Activated CD8-positive, alpha-beta memory T cell treated with anti-CD3 and anti-CD28 coated beads, Interleukin-2, amount 50 U/mL, for 1 hour (primary cell): ENCODE results near the gene ISG15.
A peak's percentile ranks its signal among the peaks of the same experiment; 100 is the strongest.
"Not testable (repeated sequence)": the region's sequence is repeated elsewhere in the genome, so short reads cannot be mapped to it uniquely, and the experiment has no call there.

Experiments
- DNase-seq: peaks from one replicate; pipeline ENCODE4 v3.0.0-alpha.2; 2020; ENCODE audit errors: extremely low read depth

Gene ISG15

DNA sequence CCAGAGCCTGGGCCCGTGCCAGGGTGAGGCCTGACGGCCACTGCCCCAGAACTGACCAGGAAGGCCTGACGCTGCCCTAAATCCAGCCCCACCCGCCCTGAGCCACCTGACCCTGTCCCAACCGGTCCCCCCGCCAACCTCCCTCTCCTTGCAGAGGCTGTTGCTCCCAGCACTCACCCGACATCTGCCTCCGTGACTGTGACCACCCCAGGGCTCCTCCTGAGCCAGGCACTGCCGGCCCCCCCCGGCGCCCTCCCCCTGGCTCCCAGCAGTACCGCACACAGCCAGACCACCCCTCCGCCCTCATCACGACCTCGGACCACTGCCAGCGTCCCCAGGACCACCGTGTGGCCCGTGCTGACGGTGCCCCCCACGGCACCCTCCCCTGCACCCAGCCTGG is 32.9 kb downstream of the ISG15 start:
- DNase-seq = no peak

DNA sequence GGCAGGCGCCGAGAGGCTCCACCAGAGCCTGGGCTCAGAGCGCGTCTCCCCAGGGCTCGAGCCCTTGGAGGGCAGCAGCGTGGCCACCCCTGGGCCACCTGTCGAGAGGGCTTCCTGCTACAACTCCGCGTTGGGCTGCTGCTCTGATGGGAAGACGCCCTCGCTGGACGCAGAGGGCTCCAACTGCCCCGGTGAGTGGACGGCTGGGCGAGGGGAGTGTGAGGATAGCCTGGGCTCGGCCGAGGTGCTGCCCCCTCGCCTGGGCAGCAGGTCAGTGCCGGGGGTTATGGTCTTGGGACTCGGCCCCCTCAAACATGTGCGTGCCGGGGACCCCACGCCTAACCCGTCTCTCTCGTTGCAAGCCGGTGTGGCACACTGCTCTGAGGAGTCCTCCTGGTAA is 33.5 kb downstream of the ISG15 start:
- no peak for DNase-seq

DNA sequence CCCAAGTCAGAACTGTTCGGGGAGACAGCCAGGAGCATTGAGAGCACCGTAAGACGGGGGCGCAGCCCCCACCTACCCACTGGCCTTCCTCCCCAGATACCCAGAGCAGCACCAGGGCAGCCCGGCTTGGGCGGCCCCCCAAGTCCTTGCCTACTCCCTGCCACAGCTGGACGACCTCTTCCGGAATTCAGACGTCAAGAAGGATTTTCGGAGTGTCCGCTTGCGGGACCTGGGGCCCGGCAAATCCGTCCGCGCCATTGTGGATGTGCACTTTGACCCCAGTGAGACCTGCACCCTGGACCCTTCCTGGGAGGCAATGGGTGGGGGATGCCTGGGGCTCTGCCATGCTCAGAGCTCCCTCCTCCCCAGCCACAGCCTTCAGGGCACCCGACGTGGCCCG is 34.1 kb downstream of the ISG15 start:
- DNase-seq = no peak

DNA sequence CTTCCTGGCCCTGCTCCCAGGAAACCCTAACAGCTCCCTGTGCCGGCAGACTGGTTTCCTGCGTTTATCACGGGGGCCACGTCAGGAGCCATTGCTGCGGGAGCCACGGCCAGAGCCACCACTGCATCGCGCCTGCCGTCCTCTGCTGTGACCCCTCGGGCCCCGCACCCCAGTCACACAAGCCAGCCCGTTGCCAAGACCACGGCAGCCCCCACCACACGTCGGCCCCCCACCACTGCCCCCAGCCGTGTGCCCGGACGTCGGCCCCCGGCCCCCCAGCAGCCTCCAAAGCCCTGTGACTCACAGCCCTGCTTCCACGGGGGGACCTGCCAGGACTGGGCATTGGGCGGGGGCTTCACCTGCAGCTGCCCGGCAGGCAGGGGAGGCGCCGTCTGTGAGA is 34.7 kb downstream of the ISG15 start:
- DNase-seq = no peak

DNA sequence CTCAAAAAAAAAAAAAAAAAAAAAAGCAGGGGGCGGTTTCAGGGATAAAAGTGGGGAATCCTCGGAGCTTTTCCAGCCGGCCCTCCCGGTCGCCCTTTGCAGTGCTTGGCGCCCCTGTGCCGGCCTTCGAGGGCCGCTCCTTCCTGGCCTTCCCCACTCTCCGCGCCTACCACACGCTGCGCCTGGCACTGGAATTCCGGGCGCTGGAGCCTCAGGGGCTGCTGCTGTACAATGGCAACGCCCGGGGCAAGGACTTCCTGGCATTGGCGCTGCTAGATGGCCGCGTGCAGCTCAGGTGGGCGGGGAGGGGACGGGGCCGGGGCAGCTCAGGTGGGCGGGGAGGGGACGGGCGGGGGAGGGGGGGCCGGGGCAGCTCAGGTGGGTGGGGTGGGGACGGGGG is 35.5 kb downstream of the ISG15 start:
- DNase-seq = no peak

DNA sequence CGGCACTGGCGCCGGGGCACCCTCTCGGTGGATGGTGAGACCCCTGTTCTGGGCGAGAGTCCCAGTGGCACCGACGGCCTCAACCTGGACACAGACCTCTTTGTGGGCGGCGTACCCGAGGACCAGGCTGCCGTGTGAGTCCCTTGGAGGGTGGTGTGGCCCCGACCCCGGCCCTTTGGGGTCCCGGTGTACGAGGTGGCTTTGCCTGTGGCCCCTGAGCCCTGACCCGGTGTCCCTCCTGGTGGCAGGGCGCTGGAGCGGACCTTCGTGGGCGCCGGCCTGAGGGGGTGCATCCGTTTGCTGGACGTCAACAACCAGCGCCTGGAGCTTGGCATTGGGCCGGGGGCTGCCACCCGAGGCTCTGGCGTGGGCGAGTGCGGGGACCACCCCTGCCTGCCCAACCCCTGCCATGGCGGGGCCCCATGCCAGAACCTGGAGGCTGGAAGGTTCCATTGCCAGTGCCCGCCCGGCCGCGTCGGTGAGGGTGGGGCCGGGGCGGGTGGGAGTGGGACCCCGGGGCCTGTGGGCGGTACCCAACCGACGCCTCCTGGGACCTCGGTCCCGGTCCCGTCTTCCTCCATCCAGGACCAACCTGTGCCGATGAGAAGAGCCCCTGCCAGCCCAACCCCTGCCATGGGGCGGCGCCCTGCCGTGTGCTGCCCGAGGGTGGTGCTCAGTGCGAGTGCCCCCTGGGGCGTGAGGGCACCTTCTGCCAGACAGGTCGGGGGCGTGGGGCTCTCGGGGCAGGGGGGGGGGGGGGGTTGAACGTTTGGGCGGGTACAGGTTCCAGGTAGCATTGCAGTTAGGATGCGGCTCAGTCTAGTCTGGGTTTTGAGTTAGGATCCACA is 36.2 kb downstream of the ISG15 start:
- no peak for DNase-seq

DNA sequence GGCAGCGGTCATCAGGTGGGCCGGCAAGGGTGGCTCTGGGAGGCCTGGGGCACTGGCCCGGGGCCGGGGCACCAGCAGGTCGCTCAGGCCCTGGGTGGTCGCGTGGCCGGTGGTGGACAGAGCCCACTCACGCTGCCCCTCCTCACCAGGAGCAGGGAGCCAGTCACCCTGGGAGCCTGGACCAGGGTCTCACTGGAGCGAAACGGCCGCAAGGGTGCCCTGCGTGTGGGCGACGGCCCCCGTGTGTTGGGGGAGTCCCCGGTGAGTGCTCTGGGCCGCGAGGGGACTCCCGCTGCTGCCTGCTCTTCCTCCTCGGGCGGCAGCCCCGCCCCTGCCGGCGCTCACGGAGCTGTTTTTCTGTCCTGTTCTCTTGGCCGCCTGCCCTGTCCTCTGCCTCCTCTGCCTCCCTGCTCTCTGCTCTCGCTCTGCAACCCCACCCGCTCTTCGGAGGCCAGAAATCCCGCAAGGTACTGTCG is 37.3 kb downstream of the ISG15 start:
- DNase-seq = no peak

DNA sequence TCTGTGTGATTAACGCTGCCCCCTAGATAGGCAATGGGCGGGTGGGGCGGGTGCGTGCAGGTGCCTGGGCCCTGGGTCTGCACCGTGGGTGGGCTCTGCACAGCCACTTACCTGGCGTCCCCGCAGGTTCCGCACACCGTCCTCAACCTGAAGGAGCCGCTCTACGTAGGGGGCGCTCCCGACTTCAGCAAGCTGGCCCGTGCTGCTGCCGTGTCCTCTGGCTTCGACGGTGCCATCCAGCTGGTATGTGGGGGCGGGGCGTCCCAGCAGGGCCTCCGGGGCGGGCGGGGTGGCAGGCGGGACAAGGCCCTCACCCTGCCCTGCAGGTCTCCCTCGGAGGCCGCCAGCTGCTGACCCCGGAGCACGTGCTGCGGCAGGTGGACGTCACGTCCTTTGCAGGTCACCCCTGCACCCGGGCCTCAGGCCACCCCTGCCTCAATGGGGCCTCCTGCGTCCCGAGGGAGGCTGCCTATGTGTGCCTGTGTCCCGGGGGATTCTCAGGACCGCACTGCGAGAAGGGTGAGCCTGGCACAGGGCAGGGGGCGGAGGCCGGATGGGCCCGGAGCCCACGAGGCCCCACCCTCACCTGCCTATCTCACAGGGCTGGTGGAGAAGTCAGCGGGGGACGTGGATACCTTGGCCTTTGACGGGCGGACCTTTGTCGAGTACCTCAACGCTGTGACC is 38.0 kb downstream of the ISG15 start:
- DNase-seq = no peak

DNA sequence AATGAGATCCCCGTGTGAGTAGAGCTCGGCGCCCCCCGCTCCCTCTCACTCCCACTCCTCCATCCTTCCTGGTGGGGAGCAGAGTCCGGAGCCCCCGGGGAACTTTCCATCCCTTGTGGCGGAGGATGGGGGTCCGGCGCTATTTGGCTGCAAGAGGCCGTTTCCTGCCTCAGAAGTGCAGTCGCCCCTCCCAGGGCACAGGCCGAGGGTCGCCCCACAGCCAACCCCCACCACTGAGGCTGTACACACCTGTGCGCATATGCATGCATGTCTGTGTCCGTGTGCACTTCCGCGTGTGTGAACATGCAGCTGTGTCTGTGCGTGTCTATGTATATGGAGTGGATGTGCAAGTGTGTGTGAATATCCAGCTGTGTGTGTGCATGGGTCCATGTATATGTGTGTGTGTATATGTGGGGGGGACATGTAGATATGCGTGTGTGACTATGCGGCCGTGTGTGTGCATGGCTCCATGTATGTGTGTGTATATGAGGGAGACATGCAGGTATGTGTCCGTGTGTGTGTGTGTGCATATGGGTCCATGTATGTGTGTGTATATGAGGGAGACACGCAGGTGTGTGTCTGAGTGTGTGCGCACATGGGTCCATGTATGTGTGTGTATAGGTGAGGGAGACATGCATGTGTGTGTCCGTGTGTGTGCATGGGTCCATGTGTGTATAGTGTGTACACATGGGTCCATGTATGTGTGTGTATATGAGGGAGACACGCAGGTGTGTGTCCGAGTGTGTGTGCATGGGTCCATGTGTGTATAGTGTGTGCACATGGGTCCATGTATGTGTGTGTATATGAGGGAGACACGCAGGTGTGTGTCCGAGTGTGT is 38.9 kb downstream of the ISG15 start:
- DNase-seq = no peak

DNA sequence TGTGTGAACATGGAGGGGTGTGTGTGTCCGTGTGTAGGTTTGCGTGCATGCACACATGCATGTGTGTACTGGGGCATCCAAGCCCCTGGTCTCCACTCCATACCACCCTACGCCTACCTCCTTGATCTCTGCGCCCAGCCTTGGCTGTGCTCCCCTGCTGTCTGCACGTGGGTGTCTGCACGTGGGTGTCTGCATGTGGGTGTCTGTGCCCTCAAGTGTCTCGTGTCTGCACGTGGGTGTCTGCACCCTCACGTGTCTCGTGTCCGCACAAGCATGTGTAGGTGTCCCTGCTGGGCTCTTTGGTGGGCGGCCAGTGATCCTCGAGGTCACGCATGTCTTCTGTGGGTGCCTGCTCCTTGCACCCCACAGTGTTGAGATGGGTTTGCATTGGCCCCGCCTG is 39.7 kb downstream of the ISG15 start:
- DNase-seq = no peak

DNA sequence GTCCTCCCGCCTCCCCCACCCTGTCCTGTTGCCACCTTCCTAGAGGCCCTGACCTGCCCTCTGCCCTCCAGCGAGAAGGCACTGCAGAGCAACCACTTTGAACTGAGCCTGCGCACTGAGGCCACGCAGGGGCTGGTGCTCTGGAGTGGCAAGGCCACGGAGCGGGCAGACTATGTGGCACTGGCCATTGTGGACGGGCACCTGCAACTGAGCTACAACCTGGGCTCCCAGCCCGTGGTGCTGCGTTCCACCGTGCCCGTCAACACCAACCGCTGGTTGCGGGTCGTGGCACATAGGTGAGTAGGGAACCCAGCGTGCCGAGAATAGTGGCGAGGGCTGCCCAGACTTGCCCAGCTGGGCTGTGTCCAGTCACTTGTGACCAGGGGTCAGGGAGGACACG is 40.4 kb downstream of the ISG15 start:
- DNase-seq = no peak

DNA sequence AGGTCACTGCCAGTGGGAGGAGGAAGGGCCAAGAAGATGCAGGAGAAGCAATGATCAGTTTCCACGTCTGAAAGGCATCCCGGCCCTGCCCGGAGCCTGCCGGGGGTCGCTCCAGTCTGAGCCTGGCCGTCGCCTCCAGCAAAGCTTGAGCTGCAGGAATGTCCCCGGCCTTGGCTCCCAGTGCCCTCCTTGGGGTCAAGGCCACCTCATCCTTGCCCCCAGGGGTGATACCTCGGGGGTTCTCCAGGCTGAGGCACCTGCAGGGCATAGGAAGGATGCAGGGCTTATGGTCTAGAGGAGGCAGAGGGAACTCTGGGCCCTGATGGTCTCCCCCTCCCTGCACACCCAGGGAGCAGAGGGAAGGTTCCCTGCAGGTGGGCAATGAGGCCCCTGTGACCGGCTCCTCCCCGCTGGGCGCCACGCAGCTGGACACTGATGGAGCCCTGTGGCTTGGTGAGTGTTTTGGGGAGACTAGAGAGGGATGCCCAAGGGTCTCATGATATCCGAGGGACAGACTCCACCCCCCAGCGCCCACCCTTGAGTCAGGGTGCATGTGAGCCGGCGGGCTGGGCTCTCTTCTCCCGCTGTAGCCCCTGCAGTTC is 40.9 kb downstream of the ISG15 start:
- DNase-seq = no peak

DNA sequence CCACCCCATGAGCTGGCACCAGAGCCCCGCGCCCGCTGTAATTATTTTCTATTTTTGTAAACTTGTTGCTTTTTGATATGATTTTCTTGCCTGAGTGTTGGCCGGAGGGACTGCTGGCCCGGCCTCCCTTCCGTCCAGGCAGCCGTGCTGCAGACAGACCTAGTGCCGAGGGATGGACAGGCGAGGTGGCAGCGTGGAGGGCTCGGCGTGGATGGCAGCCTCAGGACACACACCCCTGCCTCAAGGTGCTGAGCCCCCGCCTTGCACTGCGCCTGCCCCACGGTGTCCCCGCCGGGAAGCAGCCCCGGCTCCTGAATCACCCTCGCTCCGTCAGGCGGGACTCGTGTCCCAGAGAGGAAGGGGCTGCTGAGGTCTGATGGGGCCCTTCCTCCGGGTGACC is 41.7 kb downstream of the ISG15 start:
- DNase-seq = no peak

DNA sequence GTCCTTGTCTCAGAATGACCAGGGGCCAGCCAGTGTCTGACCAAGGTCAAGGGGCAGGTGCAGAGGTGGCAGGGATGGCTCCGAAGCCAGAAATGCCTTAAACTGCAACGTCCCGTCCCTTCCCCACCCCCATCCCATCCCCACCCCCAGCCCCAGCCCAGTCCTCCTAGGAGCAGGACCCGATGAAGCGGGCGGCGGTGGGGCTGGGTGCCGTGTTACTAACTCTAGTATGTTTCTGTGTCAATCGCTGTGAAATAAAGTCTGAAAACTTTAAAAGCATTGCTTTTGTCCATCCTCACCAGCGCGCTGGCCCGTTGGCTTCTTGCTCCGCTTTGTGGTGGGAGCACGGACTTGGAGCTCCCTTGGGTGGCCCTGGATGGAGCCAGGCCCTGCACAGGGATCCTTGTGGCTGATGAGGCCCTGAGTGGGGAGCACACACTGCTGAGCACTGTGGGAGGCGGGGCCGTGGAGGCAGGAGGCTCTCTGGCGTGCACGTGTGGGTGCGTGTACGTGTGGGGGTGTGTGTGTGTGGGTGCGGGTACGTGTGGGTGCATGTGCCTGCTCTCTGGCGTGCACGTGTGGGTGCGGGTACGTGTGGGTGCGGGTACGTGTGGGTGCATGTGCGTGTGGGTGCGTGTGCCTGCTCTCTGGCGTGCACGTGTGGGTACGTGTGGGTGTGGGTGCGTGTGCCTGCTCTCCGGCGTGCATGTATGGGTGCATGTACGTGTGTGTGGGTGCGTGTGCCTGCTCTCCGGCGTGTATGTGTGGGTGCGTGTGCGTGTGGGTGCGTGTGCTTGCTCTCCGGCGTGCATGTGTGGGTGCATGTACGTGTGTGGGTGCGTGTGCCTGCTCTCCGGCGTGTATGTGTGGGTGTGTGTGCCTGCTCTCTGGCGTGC is 42.8 kb downstream of the ISG15 start:
- DNase-seq = no peak

DNA sequence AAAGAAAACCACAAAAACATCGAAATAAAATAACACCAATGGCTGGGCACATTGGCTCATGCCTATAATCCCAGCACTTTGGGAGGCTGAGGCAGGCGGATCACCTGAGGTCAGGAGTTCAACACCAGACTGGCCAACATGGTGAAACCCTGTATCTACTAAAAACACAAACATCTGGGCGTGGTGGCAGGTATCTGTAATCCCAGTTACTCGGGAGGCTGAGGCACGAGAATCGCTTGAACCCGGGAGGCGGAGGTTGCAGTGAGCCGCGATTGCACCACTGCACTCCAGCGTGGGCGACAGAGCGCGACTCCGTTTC is 44.4 kb downstream of the ISG15 start:
- DNase-seq = not testable (repeated sequence)

DNA sequence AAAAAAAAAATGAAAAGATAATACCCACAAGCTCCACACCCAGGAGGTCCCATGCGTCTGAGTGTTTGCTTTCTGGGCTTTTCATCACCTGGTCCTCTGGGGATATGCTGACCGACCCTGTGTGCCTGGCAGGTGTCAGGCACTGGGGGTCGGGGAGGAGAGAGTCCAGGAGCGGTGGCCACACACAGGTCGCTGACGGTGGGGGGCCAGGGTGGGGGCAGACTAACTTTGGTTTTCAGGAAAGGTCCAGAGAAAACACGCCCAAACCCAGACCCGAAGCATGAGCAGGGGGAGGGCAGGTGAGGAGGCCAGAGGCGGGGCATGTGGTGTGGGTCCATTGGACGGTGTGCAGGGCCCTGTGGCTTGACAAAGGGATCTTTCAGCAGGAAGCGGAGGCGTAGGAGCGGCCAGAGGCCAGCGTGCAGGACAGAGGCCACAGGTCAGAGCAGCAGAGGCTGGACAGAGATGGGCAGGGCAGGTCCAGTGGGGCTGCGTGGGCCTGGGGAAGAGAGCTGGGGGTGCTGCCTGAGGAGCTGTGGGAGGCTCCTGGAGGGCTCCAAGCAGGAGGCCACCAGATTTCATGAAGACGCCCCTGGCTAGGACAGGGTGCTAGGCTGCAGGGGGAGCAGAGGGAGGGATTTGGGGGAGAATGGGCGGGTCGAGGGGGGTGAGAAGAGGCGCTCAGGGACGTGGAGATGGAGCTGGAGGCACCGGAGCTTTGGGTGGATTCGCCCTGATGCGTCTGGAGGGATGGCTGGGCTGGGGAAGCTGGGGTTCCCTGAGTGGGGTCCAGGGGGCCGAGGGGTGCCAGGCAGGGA is 45.0 kb downstream of the ISG15 start:
- no peak for DNase-seq

DNA sequence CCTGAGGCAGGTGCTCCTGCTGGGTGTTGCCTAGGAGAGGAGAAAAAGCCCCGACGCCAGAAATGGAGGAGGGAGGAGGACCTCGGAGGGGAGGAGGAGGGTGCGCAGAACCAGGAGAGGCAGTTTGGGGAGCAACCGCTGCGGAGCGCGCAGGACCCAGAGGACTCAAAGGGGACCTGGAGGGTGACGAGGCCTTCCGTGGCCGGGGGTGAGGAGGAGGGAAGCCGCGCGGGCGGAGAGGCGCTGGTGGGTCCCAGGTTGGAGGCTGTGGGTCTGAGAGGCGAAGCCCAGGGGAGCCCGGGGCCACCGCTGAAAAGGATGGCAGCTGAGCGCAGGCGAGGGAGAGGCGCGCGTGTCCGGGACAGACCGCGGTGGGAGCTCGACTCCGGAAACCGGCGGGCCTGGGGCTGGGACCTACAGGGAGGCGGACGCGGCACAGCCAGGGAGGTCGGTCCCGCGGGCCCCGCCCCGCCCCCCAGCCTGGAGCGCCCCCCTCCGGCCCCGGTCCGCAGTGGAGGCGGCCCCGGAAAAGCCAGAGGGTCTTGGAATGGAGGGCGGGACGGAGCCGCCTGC is 45.7 kb downstream of the ISG15 start:
- no peak for DNase-seq

DNA sequence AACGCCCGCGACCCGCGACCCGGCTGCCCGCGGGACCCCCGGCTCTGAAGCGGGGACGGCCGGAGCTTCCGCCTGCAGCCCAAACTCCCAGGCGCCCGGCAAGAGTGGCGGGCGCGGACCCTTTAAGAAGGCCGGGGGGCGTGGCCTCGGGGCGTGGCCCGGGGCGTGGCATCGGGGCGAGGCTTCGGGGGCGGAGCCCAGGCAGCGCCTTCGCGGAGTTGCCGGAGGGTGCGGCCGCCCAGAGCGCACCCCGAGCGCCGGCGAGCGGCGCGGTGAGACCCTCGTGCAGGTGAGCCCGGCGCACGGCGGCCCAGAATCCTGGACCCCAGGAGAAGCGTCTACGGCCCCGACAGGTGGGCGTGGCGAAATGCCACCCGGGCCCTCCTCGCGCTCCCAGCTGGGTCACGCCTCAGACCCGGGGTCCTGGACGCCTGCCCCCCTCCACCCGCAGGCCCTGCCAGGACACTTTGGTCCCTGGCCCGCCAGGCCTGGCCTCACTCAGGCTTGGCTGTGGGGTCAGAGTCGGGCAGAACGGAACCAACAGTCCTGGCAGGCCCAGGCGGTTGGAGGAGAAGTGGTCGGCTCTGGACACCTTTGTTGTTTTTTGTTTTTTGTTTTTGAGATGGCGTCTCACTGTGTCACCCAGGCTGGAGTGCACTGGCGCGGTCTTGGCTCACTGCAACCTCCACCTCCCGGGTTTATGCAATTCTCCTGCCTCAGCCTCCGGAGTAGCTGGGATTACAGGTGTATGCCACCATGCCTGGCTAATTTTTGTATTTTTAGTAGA is 46.4 kb downstream of the ISG15 start:
- peak; percentile 48 for DNase-seq
